ENCODE results near the gene CHTF18.
"Not testable (repeated sequence)": the region's sequence is repeated elsewhere in the genome, so short reads cannot be mapped to it uniquely, and the experiment has no call there.

Gene CHTF18

DNA sequence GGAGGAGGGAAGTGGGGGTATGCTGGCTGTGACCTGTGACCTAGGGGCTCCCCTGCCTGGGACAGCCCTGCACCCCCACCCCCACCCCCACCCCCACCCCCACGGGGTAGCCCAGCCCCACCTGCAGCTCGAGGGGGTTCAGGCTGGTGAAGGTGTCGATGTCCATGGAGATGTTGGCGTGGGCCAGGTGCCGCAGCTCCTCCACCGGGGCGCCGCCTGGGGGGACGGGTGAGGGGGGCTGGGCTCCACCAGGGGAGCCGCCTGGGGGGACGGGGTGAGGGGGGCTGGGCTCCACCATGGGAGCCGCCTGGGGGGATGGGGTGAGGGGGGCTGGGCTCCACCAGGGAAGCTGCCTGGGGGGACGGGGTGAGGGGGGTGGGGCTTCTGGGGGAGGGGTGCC, 18.0 kb upstream of the CHTF18 start:
- in situ Hi-C loops (cut with MboI; ENCODE audit: low pct_unique_long_range_greater_than_20kb, low sequenced_read_pairs): no loop called here
- DNase-seq: no peak

DNA sequence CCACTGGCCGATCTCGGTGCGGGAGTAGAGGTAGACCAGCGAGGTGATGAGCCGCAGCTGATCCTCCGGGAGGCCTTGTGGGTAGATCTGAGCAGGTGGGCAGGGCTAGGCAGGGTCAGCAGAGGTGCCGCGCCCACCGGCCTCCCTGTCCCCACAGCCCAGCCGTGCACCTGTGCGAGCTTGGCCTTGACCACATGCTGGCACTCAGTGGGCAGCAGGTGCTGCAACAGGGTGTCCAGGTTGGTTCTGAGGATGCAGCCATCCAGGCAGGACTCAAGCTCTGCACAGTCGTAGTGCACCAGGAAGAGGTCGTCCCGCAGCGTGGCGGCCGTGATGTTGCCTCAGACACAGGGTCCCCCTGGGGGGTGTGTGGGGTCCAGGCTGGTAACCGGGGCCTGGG, 15.5 kb upstream of the CHTF18 start:
- DNase-seq: no peak
- in situ Hi-C loops (cut with MboI; ENCODE audit: low pct_unique_long_range_greater_than_20kb, low sequenced_read_pairs): no loop called here

DNA sequence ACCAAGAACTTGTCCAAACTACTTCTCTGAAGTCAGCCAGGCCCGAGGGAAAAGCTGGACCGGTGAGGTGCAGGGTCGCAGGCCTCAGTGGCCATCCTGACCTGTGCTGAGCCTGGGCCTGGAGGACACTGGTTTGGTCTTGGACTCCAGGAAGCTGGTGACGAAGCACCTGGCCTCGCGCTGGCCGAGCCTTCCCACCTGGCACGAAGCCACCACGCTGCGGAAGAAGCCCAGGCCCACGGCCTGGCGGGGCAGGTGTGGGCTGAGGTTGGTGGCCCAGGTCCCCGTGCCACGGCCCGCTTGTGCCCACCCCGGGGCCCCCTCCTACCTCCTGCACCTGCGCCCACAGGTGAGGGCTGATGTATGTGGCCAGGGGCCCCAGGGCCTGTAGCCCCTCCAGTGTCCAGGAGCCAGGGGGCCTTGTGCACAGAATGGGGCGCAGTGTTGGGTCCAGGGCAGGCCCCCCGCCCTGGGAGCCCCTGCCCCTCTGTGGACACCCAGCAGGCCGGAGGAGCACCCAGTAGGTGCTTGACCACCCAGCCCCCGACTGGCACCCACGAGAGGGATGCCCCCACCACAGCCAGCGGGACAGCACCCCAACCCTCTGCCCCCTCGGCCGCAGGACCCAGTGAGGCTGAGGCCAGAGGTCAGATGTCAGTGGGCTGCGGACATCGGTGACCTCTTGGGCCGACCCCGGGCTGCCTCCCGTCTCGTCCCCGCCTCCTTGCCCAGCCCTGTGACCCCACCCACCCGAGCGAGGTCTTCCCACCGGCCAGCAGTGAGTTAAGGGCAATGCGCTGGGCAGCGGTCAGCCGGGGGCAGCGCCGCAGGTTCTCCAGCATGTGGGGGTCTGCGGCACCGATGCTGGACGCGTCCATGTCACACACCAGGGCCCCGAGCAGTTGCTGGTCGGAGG, 14.1 kb upstream of the CHTF18 start:
- no peak for DNase-seq
- in situ Hi-C loops (cut with MboI; ENCODE audit: low pct_unique_long_range_greater_than_20kb, low sequenced_read_pairs): no loop called here

DNA sequence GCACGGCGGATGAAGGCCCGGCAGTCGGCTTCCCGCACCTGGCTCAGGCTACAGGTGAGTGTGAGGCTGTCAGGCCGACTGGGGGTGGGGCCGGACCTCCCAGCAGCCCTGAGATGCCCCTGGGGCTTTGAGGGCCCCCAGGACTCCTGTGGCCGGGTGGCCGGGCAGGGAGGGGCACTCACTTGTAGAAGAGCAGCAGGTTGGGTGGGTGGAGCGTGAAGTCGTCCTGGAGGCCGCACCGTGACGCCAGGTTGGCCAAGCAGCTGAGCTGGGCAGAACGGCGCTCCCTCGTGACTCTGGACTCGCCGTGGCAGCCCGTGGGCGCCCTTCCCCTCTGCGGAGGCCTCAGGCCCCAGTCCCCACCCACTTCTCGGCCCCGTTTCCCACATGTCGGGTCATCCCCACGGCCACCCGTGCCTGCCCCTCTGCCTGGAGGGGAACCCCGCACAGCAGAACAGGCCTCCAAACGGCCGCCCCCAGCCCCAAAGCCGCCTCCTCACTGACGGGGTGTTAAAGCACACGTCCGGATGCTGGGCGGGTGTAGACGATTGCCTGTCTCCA, 13.1 kb upstream of the CHTF18 start:
- in situ Hi-C loops (cut with MboI; ENCODE audit: low pct_unique_long_range_greater_than_20kb, low sequenced_read_pairs): no loop called here
- DNase-seq: no peak

DNA sequence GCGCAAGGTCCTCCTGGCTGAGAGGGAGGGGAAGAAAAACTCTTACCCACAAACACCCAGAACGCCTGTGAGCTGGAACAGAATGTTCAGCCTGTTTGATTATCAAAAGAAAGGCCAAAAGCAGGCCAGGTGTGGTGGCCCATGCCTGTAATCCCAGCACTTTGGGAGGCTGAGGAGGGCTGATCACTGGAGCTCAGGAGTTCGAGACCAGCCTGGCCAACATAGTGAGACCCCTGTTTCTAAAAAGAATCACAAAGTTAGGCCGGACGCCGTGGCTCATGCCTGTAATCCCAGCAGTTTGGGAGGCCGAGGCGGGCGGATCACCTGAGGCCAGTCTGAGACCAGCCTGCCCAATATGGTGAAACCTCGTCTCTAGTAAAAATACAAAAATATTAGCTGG, 12.1 kb upstream of the CHTF18 start:
- DNase-seq; in situ Hi-C loops (cut with MboI; ENCODE audit: low pct_unique_long_range_greater_than_20kb, low sequenced_read_pairs): not testable (repeated sequence)

GRCh38 chr16:776824-777223, 11.6 kb upstream of the CHTF18 start:
- in situ Hi-C loops (cut with MboI; ENCODE audit: low pct_unique_long_range_greater_than_20kb, low sequenced_read_pairs): no loop called here
- DNase-seq: no peak

DNA sequence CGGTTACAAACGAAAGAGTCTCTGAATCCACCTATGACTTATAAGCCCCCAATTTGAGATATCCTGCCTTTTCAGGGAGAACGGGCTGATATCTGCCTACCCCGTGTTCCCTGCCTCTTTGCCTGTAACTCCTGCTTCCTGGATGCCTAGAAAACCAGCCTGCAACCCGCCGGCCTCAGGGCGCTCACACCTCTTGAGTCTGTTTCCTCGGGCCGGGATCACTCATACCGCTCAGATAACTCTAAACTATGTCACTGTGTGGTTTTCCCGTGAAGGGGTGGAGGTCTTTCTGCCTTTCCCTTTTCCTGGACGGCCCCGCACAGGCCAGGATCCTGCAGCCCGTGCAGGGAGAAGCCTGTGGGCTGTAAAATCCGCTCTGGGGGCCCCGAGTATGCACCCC, 10.6 kb upstream of the CHTF18 start:
- in situ Hi-C loops (cut with MboI; ENCODE audit: low pct_unique_long_range_greater_than_20kb, low sequenced_read_pairs): no loop called here
- no peak for DNase-seq

GRCh38 chr16:778447-778846, 10.0 kb upstream of the CHTF18 start:
- in situ Hi-C loops (cut with MboI; ENCODE audit: low pct_unique_long_range_greater_than_20kb, low sequenced_read_pairs): no loop called here

DNA sequence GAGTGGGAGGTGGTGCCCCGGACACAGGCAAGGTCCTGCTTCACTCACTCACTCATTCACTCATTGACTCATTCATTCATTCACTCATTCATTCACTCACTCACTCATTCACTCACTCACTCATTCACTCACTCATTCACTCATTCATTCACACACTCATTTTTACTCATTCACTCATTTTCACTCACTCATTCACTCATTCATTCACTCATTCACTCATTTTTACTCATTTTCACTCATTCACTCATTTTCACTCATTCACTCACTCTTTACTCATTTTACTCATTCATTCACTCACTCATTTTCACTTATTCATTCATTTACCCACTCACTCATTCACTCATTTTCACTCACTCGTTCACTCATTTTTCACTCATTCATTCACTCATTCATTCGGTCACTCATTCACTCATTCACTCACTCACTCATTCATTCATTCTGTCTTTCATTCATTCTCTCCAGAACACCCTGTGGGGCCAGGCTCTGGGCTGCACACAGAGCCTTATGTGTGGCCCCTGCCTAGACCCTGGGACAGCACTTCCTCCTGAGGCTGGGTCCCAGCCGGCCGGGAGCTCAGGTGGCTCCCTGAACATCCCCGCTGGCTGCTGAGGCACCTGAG, 9.4 kb upstream of the CHTF18 start:
- in situ Hi-C loops (cut with MboI; ENCODE audit: low pct_unique_long_range_greater_than_20kb, low sequenced_read_pairs): no loop called here
- DNase-seq: no peak

More at GRCh38 chr16:778447-778846, 10.0 kb upstream of the CHTF18 start:
- no peak for DNase-seq

- in situ Hi-C loops (cut with MboI; ENCODE audit: low pct_unique_long_range_greater_than_20kb, low sequenced_read_pairs): no loop called here
- no peak for DNase-seq
These were observed 8.9 kb upstream of the CHTF18 start for GRCh38 chr16:779561-779960.

GRCh38 chr16:780296-780695, 8.1 kb upstream of the CHTF18 start:
- no peak for DNase-seq
- in situ Hi-C loops (cut with MboI; ENCODE audit: low pct_unique_long_range_greater_than_20kb, low sequenced_read_pairs): loop anchor here (10.0 kb wide), 1 partner anchor 65 kb away; the partner anchor contains the start of gene METRN

DNA sequence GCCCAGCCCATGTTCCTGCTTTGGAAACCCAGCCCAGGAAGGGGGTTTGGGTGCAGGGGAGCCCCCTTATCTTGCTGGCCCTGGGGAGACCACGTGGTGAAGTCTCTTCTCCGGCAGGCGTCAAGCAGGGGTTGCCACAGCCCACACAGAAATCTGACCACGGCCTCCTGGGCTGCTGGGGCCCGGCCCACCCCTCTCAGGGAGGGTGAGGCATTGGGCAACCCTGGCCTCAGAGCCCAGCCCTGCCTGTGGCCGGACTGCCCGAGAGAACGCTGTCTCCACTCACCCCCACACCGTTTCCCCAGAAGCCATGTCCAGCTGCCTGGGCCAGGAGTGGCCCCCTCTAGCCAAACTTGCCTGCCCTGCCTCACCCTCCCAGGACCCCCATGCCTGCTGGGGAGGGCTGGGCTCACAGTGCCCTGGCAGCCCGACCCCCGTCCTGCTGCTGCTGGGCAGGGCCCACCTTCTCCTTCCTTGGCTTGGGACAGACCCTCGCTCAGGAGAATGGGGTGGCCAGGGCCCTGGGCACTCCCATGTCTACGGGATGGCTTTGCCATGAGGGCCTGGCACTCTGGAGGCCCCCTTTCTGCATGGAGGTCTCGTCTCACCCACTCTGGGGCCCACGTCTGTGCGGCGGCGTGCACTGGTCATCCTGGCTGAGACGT, 6.9 kb upstream of the CHTF18 start:
- in situ Hi-C loops (cut with MboI; ENCODE audit: low pct_unique_long_range_greater_than_20kb, low sequenced_read_pairs): loop anchor here (10.0 kb wide), 1 partner anchor 67 kb away; the partner anchor contains the start of gene METRN
- DNase-seq: no peak

DNA sequence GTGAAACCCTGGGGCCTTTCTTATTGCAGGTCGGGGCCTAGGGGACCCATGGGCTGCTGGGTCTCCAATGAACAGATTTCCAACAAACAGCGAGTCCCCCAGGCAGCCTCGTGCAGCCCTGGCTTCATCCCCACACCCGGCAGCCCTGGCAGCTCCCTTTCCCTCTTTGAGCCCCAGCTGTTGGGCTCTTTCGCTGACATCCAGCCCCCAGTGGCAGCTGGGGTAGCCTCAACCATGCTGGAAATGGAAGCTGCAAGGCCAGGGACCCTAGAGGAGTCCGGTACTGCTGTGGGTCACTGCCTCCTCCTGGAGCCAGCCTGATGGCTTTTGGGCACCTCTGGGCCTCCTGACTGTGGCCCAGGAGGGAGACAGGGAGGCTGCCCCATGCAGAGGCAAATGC, 6.2 kb upstream of the CHTF18 start:
- DNase-seq: no peak
- in situ Hi-C loops (cut with MboI; ENCODE audit: low pct_unique_long_range_greater_than_20kb, low sequenced_read_pairs): loop anchor here (10.0 kb wide), 1 partner anchor 67 kb away; the partner anchor contains the start of gene METRN

DNA sequence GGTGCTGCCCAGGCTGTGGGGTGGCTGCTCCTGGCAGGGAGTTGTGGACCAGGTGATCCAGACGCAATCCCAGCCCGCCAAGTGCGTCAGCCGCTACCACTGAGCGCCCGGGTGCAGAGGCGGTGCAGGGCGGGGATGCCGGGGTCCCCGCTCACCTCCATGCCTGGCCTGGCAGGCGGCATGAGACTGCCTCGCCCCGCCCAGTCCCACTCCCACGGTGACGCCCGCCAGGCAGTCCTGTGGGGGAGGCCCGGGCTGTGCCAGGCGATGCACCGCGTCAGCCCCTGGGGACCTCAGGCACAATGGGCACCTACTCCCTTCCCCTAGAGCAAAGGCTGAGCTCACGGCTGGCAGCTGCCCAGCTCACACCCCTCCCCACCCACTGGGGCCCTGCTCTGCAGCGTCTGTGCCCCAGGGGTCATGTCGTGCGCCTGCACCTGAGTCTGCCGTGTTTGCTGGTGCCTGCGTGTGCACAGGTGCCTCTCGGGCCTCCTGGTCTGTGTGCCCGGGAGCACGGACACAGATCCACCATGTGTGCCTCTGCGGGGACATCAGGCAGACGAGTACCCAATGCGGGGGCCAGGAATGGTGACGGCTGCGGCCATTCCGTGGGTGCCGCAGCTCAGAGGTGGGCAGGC, 5.5 kb upstream of the CHTF18 start:
- DNase-seq: no peak
- in situ Hi-C loops (cut with MboI; ENCODE audit: low pct_unique_long_range_greater_than_20kb, low sequenced_read_pairs): loop anchor here (10.0 kb wide), 1 partner anchor 68 kb away; the partner anchor contains the start of gene METRN

DNA sequence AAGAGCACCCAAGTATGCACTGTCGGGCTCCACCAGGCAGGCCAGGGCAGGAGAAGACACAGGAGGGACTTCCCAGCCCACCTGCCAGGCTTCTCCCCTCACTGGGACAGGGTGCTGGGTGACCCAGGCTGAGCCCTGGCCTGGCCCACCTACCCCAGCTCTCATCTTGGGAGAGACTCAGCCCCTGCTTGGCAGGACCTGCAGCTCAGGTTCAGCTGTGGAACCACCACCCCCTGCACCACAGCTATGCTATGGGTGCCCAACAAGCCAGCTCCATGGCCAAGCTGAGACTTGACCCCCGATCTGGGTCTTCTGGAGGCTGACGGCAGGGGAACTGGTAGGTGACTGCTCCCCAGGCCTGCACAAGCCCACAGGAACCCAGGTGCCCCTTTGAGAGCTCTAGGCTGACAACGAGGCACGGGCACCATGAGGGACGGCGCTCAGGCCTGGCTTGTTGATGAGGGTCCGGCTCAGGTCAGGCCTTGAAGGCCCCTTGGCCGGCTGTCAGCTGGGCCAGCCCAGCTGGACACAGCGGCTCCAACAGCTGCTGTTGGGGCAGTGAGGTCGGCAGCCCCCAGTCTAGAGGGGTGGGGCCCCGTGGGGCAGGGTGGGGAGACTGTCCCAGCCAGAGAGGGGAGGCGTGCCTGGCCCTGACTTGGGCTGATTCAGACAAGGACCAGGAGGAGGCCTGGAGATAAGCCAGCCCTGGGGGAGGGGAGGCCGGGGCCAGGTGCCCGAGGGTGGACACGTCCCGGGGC, 4.8 kb upstream of the CHTF18 start:
- in situ Hi-C loops (cut with MboI; ENCODE audit: low pct_unique_long_range_greater_than_20kb, low sequenced_read_pairs): loop anchor here (10.0 kb wide), 1 partner anchor 69 kb away; the partner anchor contains the start of gene METRN

DNA sequence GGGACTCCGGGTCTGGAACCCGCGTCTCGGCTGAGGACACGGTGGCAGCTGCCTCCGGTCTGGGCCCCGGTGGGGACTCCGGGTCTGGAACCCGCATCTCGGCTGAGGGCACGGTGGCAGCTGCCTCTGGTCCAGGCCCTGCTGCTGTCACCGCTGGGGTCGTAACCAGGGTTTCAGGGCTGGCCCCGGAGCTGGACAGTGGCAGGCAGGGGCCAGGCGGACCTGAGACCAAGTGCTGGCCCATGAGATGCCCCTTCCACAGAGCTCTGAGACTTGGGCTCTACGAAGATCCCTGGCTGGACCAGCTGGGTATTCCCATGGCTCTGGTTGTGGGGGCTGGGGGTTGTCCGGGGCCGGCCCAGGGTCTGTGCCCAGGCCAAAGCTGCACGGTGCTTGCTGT, 4.0 kb upstream of the CHTF18 start:
- in situ Hi-C loops (cut with MboI; ENCODE audit: low pct_unique_long_range_greater_than_20kb, low sequenced_read_pairs): loop anchor here (10.0 kb wide), 1 partner anchor 70 kb away; the partner anchor contains the start of gene METRN
- DNase-seq: no peak

More for the DNA sequence above, 4.8 kb upstream of the CHTF18 start:
- no peak for DNase-seq

DNA sequence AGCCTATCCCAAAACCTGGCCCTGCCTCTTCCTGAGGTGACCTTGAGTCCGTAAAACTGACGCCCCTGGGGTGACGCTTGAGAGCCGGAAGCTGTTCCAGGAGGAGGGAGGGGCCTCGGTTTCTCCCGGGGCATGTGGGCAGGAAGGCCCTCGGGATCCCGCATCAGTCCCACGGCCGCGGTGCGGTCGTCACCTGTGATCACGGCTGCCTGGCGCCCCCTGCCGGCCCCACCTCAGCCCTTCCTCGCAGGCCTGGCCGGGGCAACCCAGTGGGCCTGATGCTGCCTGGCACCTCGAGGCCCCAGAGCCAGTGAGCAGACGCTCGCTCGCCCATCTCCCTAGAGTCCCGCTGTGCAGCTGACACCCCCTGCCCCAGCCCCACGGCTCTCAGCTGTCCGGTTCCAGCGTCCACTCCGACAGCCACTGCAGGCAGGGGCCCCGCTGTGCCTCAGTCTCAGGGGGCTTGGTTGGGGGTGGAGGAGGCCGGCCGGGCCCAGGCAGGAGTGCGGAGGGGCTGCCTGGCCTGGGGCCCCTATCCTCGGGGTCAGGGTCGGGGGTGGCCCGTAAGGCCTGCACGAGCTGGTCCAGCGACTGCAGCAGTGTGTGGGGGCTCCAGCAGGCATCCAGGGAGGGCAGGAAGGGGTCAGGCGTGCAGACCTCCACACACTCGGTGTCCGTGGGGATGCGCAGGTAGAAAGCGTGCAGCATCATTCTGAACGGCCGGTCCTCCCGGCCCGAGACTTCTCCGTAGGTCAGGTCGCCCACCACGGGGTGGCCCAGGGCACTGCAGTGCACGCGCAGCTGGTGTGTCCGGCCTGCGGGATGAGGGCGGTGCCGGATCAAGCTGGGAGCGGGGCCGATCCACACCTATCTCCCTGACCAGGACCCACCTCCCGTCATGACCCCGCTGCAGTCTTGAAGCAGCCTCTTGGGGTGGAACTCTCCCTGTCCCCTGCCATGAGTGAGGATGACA, 2.6 kb upstream of the CHTF18 start:
- in situ Hi-C loops (cut with MboI; ENCODE audit: low pct_unique_long_range_greater_than_20kb, low sequenced_read_pairs): loop anchor here (10.0 kb wide), 1 partner anchor 71 kb away; the partner anchor contains the start of gene METRN
- peak; percentile 70 for DNase-seq

All from KBM-7 (cell line).